Measurements from ENCODE around the gene PLEKHO2. TPM values are rescaled to one million over a fixed set of nuclear protein-coding genes. Genes with fewer than 3 reads are reported as not detected.

PLEKHO2 gene
- polyA plus RNA-seq, 3 donors = 54.1 to 93.5 (median 78.0) TPM

DNA sequence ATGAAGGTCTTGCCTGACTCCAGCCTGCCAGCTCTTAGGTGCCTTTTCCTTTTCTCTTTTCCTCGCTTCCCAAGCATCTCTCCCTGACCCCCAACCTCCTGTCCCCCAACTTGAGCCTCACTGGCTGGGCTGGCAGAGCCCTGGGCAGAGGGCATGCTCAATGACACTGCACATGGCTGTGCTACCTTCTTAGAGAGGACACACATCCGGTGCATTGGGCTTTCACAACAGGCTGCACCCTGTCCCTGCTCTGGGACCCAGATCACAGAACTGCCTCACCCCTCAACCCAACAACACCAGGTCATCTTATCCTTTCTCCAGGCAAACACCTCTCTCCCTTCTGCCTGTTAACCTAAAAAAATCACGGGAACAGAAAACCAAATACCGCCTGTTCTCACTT lies 62.5 kb downstream of the PLEKHO2 start:
- H4K20me1 ChIP-seq (ENCODE audit: insufficient read depth, low read length) = no peaks in the 10 kb centered on the region
- no peak overlapping the region for H2AFZ ChIP-seq (ENCODE audit: insufficient read depth, low read depth, low read length, poor library complexity, severe bottlenecking)
- intact Hi-C loops (cut with micrococcal nuclease) = loop anchor here (2.0 kb wide), 2 partner anchors 53 to 173 kb away; no protein-coding TSS in a partner anchor
- H3K36me3 ChIP-seq (replicated peaks in 1 of 2; ENCODE audit: control insufficient read depth in 1 of 2, insufficient read depth in 2 of 2, low read length in 2 of 2) = no peaks in the 10 kb centered on the region
- Mint-ChIP-seq H3K36me3 (peaks cover 0 to 17% of the 10 kb centered on the region in 2 donors), H3K4me1 (peaks cover 32% of the 10 kb centered on the region), H3K4me3 (peak overlapping the region in 1 of 2 donors; percentile 46), H3K27me3 (ENCODE audit: low read depth in 3 of 3) (peaks cover 0 to 11% (median 7%) of the 10 kb centered on the region in 3 donors), H3K9me3 (peaks cover 6 to 11% (median 10%) of the 10 kb centered on the region in 7 donors), H3K27ac (peak overlapping the region in 2 of 7 donors; percentile 71 to 72)
- no peak overlapping the region for H3K27ac ChIP-seq (ENCODE audit: low read depth in 1 of 2, low read length in 2 of 2)
- peaks cover 17 to 28% of the 10 kb centered on the region in 2 donors for H3K4me1 ChIP-seq (ENCODE audit: control insufficient read depth in 1 of 2, insufficient read depth in 2 of 2, low read length in 2 of 2)
- peaks cover 6 to 10% of the 10 kb centered on the region in 2 donors for H3K9me3 ChIP-seq (replicated peaks in 1 of 2; ENCODE audit: control insufficient read depth in 1 of 2, insufficient read depth in 1 of 2, low read length in 2 of 2)
- H3K4me3 ChIP-seq (replicated peaks in 1 of 3; ENCODE audit: low read depth in 2 of 3, low read length in 3 of 3) = no peak overlapping the region
- no peak for DNase-seq
- H3K4me2 ChIP-seq (replicated peaks; ENCODE audit: extremely low read depth, low read length, poor library complexity, severe bottlenecking) = no peak overlapping the region
- no peaks in the 10 kb centered on the region for H3K79me2 ChIP-seq (ENCODE audit: insufficient read depth, low read length)
- H3K27me3 ChIP-seq (ENCODE audit: control insufficient read depth in 2 of 2, insufficient read depth in 2 of 2, low read length in 2 of 2) = no peaks in the 10 kb centered on the region
- TF ChIP-seq, protein P1, sequence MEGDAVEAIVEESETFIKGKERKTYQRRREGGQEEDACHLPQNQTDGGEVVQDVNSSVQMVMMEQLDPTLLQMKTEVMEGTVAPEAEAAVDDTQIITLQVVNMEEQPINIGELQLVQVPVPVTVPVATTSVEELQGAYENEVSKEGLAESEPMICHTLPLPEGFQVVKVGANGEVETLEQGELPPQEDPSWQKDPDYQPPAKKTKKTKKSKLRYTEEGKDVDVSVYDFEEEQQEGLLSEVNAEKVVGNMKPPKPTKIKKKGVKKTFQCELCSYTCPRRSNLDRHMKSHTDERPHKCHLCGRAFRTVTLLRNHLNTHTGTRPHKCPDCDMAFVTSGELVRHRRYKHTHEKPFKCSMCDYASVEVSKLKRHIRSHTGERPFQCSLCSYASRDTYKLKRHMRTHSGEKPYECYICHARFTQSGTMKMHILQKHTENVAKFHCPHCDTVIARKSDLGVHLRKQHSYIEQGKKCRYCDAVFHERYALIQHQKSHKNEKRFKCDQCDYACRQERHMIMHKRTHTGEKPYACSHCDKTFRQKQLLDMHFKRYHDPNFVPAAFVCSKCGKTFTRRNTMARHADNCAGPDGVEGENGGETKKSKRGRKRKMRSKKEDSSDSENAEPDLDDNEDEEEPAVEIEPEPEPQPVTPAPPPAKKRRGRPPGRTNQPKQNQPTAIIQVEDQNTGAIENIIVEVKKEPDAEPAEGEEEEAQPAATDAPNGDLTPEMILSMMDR (IDR thresholded peaks at IDR 0.05) = no peak
- no peak overlapping the region for H3K9ac ChIP-seq (ENCODE audit: insufficient read depth, low read length, poor library complexity, severe bottlenecking)
- 81% methylated on average over 2 of the region's 4 CpGs for WGBS (ENCODE audit: insufficient coverage)

DNA sequence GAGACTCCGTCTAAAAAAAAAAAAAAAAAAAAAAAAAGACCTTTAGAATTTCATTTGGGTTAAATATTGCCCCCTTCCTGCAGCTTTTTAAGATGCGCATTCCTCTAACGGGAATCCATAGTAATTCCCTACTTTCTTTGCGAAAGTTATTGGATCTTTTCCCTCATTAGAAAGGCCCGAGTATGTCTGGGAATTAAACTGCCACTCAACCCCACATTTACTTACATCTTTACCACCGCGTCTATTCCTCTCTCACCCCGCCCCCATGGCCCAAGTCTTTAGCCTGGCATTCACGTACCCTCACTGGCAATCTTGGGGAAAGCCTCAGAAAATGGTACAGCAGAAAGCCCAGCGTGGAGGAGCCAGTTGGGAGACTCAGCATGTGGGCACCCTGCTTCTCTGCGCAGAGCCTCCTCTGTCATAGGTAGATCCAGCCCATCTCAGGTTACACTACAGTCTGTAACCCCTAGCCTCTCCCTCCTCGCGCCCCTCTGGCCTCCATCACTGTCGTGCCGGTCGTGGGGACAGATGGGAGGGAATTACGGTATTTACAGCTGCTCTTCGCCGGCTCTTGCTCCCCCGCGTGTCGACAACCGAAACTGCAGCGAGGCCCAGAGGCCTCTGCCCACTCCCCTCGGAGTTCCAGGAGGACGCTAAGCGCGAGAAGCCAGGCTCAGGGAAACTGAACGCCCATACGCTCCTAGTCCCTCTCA lies 63.6 kb downstream of the PLEKHO2 start:
- no peaks in the 10 kb centered on the region for H4K20me1 ChIP-seq (ENCODE audit: insufficient read depth, low read length)
- H3K79me2 ChIP-seq (ENCODE audit: insufficient read depth, low read length) = no peaks in the 10 kb centered on the region
- no peaks in the 10 kb centered on the region for H3K36me3 ChIP-seq (replicated peaks in 1 of 2; ENCODE audit: control insufficient read depth in 1 of 2, insufficient read depth in 2 of 2, low read length in 2 of 2)
- H3K27me3 ChIP-seq (ENCODE audit: control insufficient read depth in 2 of 2, insufficient read depth in 2 of 2, low read length in 2 of 2) = peaks cover 0 to 8% of the 10 kb centered on the region in 2 donors
- H3K27ac ChIP-seq (ENCODE audit: low read depth in 1 of 2, low read length in 2 of 2) = peak overlapping the region in 1 of 2 donors; percentile 13
- Mint-ChIP-seq H3K4me3 (peak overlapping the region; percentile 75 to 84), H3K27ac (peak overlapping the region; percentile 17 to 91 (median 73)), H3K4me1 (peaks cover 31% of the 10 kb centered on the region), H3K9me3 (peaks cover 6 to 11% (median 10%) of the 10 kb centered on the region in 7 donors), H3K27me3 (ENCODE audit: low read depth in 3 of 3) (peaks cover 7 to 16% (median 15%) of the 10 kb centered on the region in 3 donors), H3K36me3 (peaks cover 0 to 15% of the 10 kb centered on the region in 2 donors)
- peak overlapping the region; percentile 5 to 65 (median 20) for H3K4me3 ChIP-seq (replicated peaks in 1 of 3; ENCODE audit: low read depth in 2 of 3, low read length in 3 of 3)
- 8% methylated on average over 21 of the region's 30 CpGs for WGBS (ENCODE audit: insufficient coverage)
- peak overlapping the region; percentile 61 for H2AFZ ChIP-seq (ENCODE audit: insufficient read depth, low read depth, low read length, poor library complexity, severe bottlenecking)
- H3K4me2 ChIP-seq (replicated peaks; ENCODE audit: extremely low read depth, low read length, poor library complexity, severe bottlenecking) = peak overlapping the region; percentile 57
- intact Hi-C loops (cut with micrococcal nuclease) = loop anchor here (2.0 to 5.0 kb wide), 5 partner anchors 38 to 174 kb away; no protein-coding TSS in a partner anchor
- TF ChIP-seq, protein P1 (IDR thresholded peaks at IDR 0.05) = peak; percentile 90
- H3K9me3 ChIP-seq (replicated peaks in 1 of 2; ENCODE audit: control insufficient read depth in 1 of 2, insufficient read depth in 1 of 2, low read length in 2 of 2) = peaks cover 6 to 10% of the 10 kb centered on the region in 2 donors
- peaks cover 17 to 26% of the 10 kb centered on the region in 2 donors for H3K4me1 ChIP-seq (ENCODE audit: control insufficient read depth in 1 of 2, insufficient read depth in 2 of 2, low read length in 2 of 2)
- DNase-seq = peak; percentile 76 to 77 (median 77)
- no peak overlapping the region for H3K9ac ChIP-seq (ENCODE audit: insufficient read depth, low read length, poor library complexity, severe bottlenecking)

All from CD14-positive monocyte (primary cell).